ENCODE measurements around the gene ZDHHC14.

The ZDHHC14 gene

GRCh38 chr6:157556671-157557430 lies 175.9 kb downstream of the ZDHHC14 start:
- no peaks in the 10 kb centered on the region for H3K79me2 ChIP-seq (ENCODE audit: control insufficient read depth, low read length)
- TF ChIP-seq CTCF (IDR thresholded peaks at IDR 0.05; ENCODE audit: low read depth, low read length, poor library complexity, severe bottlenecking) (peak; percentile 22), EZH2phosphoT487 (IDR thresholded peaks at IDR 0.05; ENCODE audit: borderline replicate concordance, low read length) (no peak)
- peaks cover 2% of the 10 kb centered on the region; the same call in 1 of the 2 replicates for H3K27me3 ChIP-seq (ENCODE audit: control insufficient read depth, low read length)
- no peaks in the 10 kb centered on the region for H3K36me3 ChIP-seq (ENCODE audit: control insufficient read depth, low read length)
- H3K4me1 ChIP-seq (ENCODE audit: control insufficient read depth, low read length): peaks cover 65% of the 10 kb centered on the region
- H4K20me1 ChIP-seq (ENCODE audit: control insufficient read depth, insufficient read depth, low read depth, low read length): no peaks in the 10 kb centered on the region
- H3F3A ChIP-seq (ENCODE audit: control insufficient read depth, insufficient read depth): peaks cover 21% of the 10 kb centered on the region
- H3K4me3 ChIP-seq (ENCODE audit: low read length): peak overlapping the region; percentile 67
- peak overlapping the region; percentile 91 for H3K4me2 ChIP-seq (ENCODE audit: low read length)
- H3K9me2 ChIP-seq (replicated peaks; ENCODE audit: control insufficient read depth, low read length): no peaks in the 10 kb centered on the region
- peak overlapping the region; percentile 90 for H3K27ac ChIP-seq (ENCODE audit: low read depth, low read length)
- H3K9me3 ChIP-seq (ENCODE audit: control insufficient read depth, insufficient read depth, low read length): no peaks in the 10 kb centered on the region

GRCh38 chr6:157557559-157557958 lies 176.6 kb downstream of the ZDHHC14 start:
- no peaks in the 10 kb centered on the region for H3K36me3 ChIP-seq (ENCODE audit: control insufficient read depth, low read length)
- H3K27ac ChIP-seq (ENCODE audit: low read depth, low read length): peak overlapping the region; percentile 90
- H4K20me1 ChIP-seq (ENCODE audit: control insufficient read depth, insufficient read depth, low read depth, low read length): no peaks in the 10 kb centered on the region
- H3K4me2 ChIP-seq (ENCODE audit: low read length): peak overlapping the region; percentile 91
- peaks cover 72% of the 10 kb centered on the region for H3K4me1 ChIP-seq (ENCODE audit: control insufficient read depth, low read length)
- no peaks in the 10 kb centered on the region for H3K9me3 ChIP-seq (ENCODE audit: control insufficient read depth, insufficient read depth, low read length)
- H3K27me3 ChIP-seq (ENCODE audit: control insufficient read depth, low read length): peaks cover 2% of the 10 kb centered on the region; the same call in 1 of the 2 replicates
- H3F3A ChIP-seq (ENCODE audit: control insufficient read depth, insufficient read depth): peaks cover 22% of the 10 kb centered on the region
- peak overlapping the region; percentile 67 for H3K4me3 ChIP-seq (ENCODE audit: low read length)
- H3K79me2 ChIP-seq (ENCODE audit: control insufficient read depth, low read length): no peaks in the 10 kb centered on the region
- no peak for TF ChIP-seq CTCF (IDR thresholded peaks at IDR 0.05; ENCODE audit: low read depth, low read length, poor library complexity, severe bottlenecking)
- TF ChIP-seq EZH2phosphoT487 (IDR thresholded peaks at IDR 0.05; ENCODE audit: borderline replicate concordance, low read length): no peak
- no peaks in the 10 kb centered on the region for H3K9me2 ChIP-seq (replicated peaks; ENCODE audit: control insufficient read depth, low read length)

GRCh38 chr6:157558049-157558448 lies 177.1 kb downstream of the ZDHHC14 start:
- no peaks in the 10 kb centered on the region for H3K9me2 ChIP-seq (replicated peaks; ENCODE audit: control insufficient read depth, low read length)
- peak overlapping the region; percentile 67 for H3K4me3 ChIP-seq (ENCODE audit: low read length)
- H3K27ac ChIP-seq (ENCODE audit: low read depth, low read length): peak overlapping the region; percentile 90
- peaks cover 2% of the 10 kb centered on the region; the same call in 1 of the 2 replicates for H3K27me3 ChIP-seq (ENCODE audit: control insufficient read depth, low read length)
- no peaks in the 10 kb centered on the region for H4K20me1 ChIP-seq (ENCODE audit: control insufficient read depth, insufficient read depth, low read depth, low read length)
- H3K79me2 ChIP-seq (ENCODE audit: control insufficient read depth, low read length): no peaks in the 10 kb centered on the region
- TF ChIP-seq CTCF (IDR thresholded peaks at IDR 0.05; ENCODE audit: low read depth, low read length, poor library complexity, severe bottlenecking) (no peak), EZH2phosphoT487 (IDR thresholded peaks at IDR 0.05; ENCODE audit: borderline replicate concordance, low read length) (no peak)
- peaks cover 22% of the 10 kb centered on the region for H3F3A ChIP-seq (ENCODE audit: control insufficient read depth, insufficient read depth)
- H3K9me3 ChIP-seq (ENCODE audit: control insufficient read depth, insufficient read depth, low read length): no peaks in the 10 kb centered on the region
- H3K36me3 ChIP-seq (ENCODE audit: control insufficient read depth, low read length): no peaks in the 10 kb centered on the region
- peaks cover 77% of the 10 kb centered on the region for H3K4me1 ChIP-seq (ENCODE audit: control insufficient read depth, low read length)
- H3K4me2 ChIP-seq (ENCODE audit: low read length): peak overlapping the region; percentile 91
